Skeletal muscle satellite cell (primary cell): Measurements from ENCODE around the gene GPS2.

Experiments
- H3K27me3 ChIP-seq: 2 replicates; pipeline ENCODE4 v1.7.0; 2013; ENCODE audit warnings: low read length; ENCODE audit not compliant: control insufficient read depth, insufficient read depth
- H3K36me3 ChIP-seq: 2 replicates; pipeline ENCODE4 v1.7.0; 2013; ENCODE audit warnings: mild to moderate bottlenecking, control low read depth, low read length; ENCODE audit not compliant: insufficient read depth
- H3K4me1 ChIP-seq: 2 replicates; pipeline ENCODE4 v1.7.0; 2013; ENCODE audit warnings: low read length; ENCODE audit not compliant: control insufficient read depth, insufficient read depth
- H3K4me2 ChIP-seq: 2 replicates; pipeline ENCODE4 v1.7.0; 2013; ENCODE audit warnings: mild to moderate bottlenecking, low read length
- H3K4me3 ChIP-seq: 2 replicates; pipeline ENCODE4 v1.7.0; 2013; ENCODE audit warnings: low read length
- H3K9ac ChIP-seq: 2 replicates; pipeline ENCODE4 v1.7.0; 2013; ENCODE audit warnings: mild to moderate bottlenecking, low read depth, low read length, moderate library complexity
- H3K9me3 ChIP-seq: replicated peaks from 2 replicates; pipeline ENCODE4 v1.7.0; 2013; ENCODE audit warnings: mild to moderate bottlenecking, control low read depth, low read length

GPS2 gene

DNA sequence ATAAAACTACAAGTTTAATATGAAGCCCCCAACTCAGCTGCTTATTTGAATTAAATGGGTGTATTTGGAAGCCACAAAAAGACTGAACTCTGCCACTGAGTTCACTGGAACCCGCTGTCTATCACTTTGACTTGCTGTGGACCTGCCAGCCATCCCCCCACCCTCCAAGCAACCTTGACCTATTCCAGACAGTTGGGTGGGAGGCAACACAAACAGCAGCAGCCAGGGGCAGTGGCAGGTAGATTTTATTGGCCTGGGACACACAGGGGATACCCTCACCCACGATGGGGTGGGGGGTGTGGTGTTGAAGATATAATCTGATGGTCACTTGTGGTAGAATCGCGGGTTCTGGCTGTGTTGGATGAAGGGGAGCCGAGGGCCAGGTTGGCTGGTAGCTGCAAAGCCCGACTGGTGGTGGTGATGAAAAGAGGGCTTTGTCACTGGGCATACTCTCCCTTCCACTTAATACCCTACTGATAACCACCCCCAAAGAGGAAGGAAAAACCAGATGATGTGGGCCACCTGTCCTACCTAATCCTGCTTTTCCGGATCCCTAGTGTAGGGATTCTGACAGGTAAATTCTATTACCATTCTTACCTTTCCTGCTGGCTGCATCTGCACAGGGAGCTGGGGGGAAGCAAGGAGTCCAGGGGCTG lies 2.6 kb downstream of the GPS2 start:
- Histone ChIP-seq H3K4me2 (peak overlapping the region; percentile 9), H3K4me3 (no peak overlapping the region), H3K36me3 (peaks cover 56% of the 10 kb centered on the region), H3K9ac (no peak overlapping the region), H3K27me3 (no peaks in the 10 kb centered on the region), H3K9me3 (no peaks in the 10 kb centered on the region), H3K4me1 (peaks cover 44% of the 10 kb centered on the region)

- no peak overlapping the region for H3K9ac ChIP-seq
- no peaks in the 10 kb centered on the region for H3K27me3 ChIP-seq
- no peak overlapping the region for H3K4me3 ChIP-seq
- H3K4me2 ChIP-seq, result peak overlapping the region; percentile 78
- H3K4me1 ChIP-seq, result peaks cover 44% of the 10 kb centered on the region
- H3K9me3 ChIP-seq, result no peaks in the 10 kb centered on the region
- peaks cover 48% of the 10 kb centered on the region for H3K36me3 ChIP-seq
Measured at GRCh38 chr17:7311110-7311705, 4.0 kb downstream of the GPS2 start.

DNA sequence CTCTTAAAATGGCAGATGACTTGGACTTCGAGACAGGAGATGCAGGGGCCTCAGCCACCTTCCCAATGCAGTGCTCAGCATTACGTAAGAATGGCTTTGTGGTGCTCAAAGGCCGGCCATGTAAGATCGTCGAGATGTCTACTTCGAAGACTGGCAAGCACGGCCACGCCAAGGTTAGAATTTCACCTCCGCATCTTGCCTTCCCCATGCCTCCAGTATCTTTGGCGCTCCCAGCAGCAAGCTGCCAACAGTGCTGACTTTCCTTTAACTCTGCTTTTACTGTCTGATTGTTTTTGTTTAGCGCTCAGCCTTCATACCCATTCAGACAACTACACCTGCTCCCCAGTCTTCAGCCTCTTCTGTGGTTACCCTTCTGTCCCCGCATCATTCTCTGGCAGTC lies 5.5 kb downstream of the GPS2 start:
- Histone ChIP-seq H3K27me3 (no peaks in the 10 kb centered on the region), H3K9ac (peak overlapping the region; percentile 99), H3K36me3 (peaks cover 41% of the 10 kb centered on the region), H3K4me2 (peak overlapping the region; percentile 78), H3K9me3 (no peaks in the 10 kb centered on the region), H3K4me1 (peaks cover 37% of the 10 kb centered on the region), H3K4me3 (peak overlapping the region; percentile 85)

DNA sequence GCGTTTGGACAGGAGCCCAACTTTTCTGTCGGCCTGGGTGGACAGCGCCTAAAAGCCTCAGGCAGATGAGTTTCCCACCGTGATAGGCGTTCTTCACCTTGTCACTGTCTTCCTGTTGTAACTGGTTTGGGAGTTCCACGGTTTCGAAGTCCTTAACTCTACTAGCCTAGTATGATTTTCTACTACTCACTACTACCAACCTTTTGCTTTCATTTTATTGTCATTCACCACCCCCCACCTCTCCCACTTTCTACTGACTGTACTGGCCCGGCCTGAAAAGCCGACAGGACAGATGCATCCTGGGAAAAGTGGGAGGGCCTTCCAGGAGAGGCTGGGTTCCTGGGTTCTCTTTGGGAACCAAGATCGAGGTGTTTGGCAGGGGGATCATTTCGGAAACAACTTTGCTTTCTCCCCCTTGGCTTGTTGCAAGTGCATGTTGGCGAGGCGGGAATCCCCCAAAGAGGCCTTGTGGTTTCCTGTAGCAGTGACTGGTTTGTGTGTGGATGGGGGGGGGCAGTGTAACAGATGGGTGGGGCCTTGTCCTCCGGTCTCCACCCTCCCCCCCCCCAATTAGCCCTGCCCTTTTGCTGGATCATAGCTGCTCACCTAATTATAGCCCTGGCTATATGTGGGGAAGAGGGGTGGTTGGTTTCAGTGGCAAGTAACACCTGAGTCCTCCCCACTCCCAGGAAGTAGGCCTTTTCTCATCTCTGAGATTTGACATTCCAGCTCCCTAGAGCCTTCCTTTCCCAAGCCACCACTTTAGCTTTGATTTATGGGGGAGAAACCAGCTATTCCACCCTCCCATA lies 6.3 kb downstream of the GPS2 start:
- peak overlapping the region; percentile 78 for H3K4me2 ChIP-seq
- peak overlapping the region; percentile 99 for H3K9ac ChIP-seq
- H3K9me3 ChIP-seq, result no peaks in the 10 kb centered on the region
- peak overlapping the region; percentile 85 for H3K4me3 ChIP-seq
- H3K27me3 ChIP-seq, result no peaks in the 10 kb centered on the region
- H3K4me1 ChIP-seq, result peaks cover 29% of the 10 kb centered on the region
- H3K36me3 ChIP-seq, result peaks cover 39% of the 10 kb centered on the region

DNA sequence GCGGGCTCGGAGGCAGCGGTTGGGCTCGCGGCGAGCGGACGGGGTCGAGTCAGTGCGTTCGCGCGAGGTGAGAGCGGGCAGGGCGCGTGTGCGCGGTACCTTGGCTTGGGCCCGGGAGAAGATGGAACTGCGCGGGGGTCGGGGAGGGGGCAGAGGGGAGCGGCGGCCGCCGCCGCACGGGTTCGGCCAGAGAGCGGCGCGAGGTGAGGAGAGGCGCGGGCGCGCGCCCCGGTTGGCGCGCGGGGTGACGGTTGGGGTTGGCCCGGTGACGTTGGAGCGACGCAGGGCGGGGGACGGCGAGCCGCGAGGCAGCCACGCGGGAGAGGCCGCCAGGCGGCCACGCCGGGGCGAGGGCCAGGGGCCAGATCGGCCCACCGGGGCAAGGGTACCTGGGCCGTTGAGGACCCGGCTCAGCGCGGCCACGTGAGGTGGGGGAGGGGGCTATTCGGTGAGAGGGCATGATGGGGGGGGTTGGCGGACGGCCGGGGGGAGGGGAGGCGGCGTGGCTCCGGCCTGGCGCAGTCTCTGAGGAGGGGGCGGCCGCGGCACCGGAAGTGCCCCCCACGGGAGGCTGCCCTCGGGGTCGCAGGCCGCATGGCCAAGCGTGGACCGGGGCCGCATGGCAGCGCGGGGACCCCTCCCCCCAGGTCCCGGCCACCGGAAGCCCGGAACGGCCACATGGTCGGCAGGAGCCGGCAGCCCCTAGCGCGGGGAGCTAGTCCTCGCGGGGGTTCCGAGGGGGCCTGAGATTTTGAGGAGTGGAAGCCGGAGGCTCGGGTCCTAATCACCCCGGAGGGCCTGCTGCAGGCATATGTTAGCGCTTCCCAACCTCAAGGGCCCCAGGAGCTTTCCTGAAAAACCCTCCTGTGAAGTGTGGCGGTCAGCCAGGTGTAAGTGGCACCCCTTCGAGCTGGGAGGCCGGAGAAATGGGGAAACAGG lies 7.2 kb downstream of the GPS2 start:
- peak overlapping the region; percentile 85 for H3K4me3 ChIP-seq
- H3K9ac ChIP-seq, result peak overlapping the region; percentile 99

DNA sequence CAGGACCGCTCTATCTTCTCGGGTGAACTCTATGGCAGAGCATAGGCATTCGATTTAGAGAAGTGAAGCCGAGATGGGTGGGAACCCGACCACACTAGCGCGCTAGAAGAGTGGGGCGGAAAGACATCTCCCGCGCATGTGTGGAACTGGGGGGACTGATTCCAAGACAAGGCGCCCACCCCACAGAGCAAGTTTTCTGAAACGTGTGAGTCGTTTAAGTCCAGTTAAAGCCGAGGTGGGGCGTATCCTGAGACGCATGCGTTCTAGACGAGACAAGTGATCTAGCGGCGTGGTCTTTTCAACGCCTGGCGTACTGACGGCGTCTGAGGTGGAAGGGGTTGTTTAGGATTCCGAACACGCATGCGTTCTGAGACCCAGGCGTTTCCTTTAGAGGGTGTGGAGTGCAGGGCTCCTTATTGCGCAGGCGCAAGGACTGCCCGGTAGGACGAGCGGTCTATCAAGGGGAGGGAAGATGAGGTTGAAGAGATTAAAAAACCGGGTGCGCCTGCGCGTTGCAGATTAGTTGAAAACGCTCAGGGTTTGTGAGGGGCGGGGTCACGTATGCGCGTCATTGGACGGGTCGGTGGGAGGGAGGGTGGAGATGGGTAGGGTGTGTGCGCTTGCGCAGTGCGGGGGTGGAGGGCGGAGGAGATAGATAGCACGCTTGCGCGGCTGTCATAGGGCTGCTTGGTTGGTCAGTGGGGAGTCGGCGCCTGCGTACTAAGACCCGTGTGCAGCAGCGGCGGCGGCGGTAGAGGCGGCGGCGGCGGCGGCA lies 8.1 kb downstream of the GPS2 start, which contains the start of gene EIF5A:
TSS of gene EIF5A (plus strand) at position 718 of the 775 bp plus-strand sequence. CDS start 2,008 bp downstream, outside the sequence.
- peaks cover 22% of the 10 kb centered on the region for H3K36me3 ChIP-seq
- H3K4me1 ChIP-seq, result peaks cover 18% of the 10 kb centered on the region
- H3K4me3 ChIP-seq, result peak within 1 kb of the TSS; percentile 85
- H3K9me3 ChIP-seq, result no peaks in the 10 kb centered on the region
- peak within 1 kb of the TSS; percentile 99 for H3K9ac ChIP-seq
- H3K4me2 ChIP-seq, result peak within 1 kb of the TSS; percentile 83
- H3K27me3 ChIP-seq, result no peaks in the 10 kb centered on the region

More for the DNA sequence above, 7.2 kb downstream of the GPS2 start:
- H3K9me3 ChIP-seq, result no peaks in the 10 kb centered on the region
- no peaks in the 10 kb centered on the region for H3K27me3 ChIP-seq
- peak overlapping the region; percentile 78 for H3K4me2 ChIP-seq
- peaks cover 30% of the 10 kb centered on the region for H3K36me3 ChIP-seq
- H3K4me1 ChIP-seq, result peaks cover 20% of the 10 kb centered on the region

GRCh38 chr17:7304179-7304578 lies 11.0 kb downstream of the GPS2 start:
- H3K27me3 ChIP-seq, result peaks cover 4% of the 10 kb centered on the region

GRCh38 chr17:7296189-7296861 lies 18.8 kb downstream of the GPS2 start:
- peaks cover 30% of the 10 kb centered on the region for H3K27me3 ChIP-seq
- H3K4me1 ChIP-seq, result peaks cover 10% of the 10 kb centered on the region
- H3K9ac ChIP-seq, result peak overlapping the region; percentile 31
- H3K9me3 ChIP-seq, result no peaks in the 10 kb centered on the region
- H3K36me3 ChIP-seq, result no peaks in the 10 kb centered on the region
- H3K4me3 ChIP-seq, result peak overlapping the region; percentile 64
- peak overlapping the region; percentile 82 for H3K4me2 ChIP-seq

More at GRCh38 chr17:7304179-7304578, 11.0 kb downstream of the GPS2 start:
- Histone ChIP-seq H3K9ac (no peak overlapping the region), H3K9me3 (no peaks in the 10 kb centered on the region), H3K36me3 (no peaks in the 10 kb centered on the region), H3K4me3 (no peak overlapping the region), H3K4me1 (peaks cover 1% of the 10 kb centered on the region), H3K4me2 (no peak overlapping the region)

- no peaks in the 10 kb centered on the region for H3K36me3 ChIP-seq
- H3K9ac ChIP-seq, result no peak overlapping the region
- H3K4me1 ChIP-seq, result peaks cover 10% of the 10 kb centered on the region
- H3K4me2 ChIP-seq, result peak overlapping the region; percentile 80
- H3K9me3 ChIP-seq, result no peaks in the 10 kb centered on the region
- peak overlapping the region; percentile 64 for H3K4me3 ChIP-seq
- H3K27me3 ChIP-seq, result peaks cover 38% of the 10 kb centered on the region
Measured at GRCh38 chr17:7295230-7296180, 19.7 kb downstream of the GPS2 start.
